HG02870 (cell line): ENCODE results near the gene TMA7.
"Not testable (repeated sequence)": the region's sequence is repeated elsewhere in the genome, so short reads cannot be mapped to it uniquely, and the experiment has no call there.

Source experiments
- ATAC-seq: cut with Tn5 transposase; IDR thresholded peaks from one replicate; pipeline ENCODE4 v1.9.1; 2021; ENCODE audit warnings: mild to moderate bottlenecking, moderate library complexity; ENCODE audit not compliant: unreplicated experiment

TMA7 gene

GRCh38 chr3:48434591-48435222, 5.3 kb upstream of the TMA7 start:
- ATAC-seq: no peak

- ATAC-seq: no peak
Measured at GRCh38 chr3:48435223-48435595, 4.8 kb upstream of the TMA7 start.

- no peak for ATAC-seq
Measured at GRCh38 chr3:48435774-48436476, 4.1 kb upstream of the TMA7 start.

- ATAC-seq: no peak
Measured at GRCh38 chr3:48436477-48436787, 3.6 kb upstream of the TMA7 start.

GRCh38 chr3:48436855-48437254, 3.2 kb upstream of the TMA7 start:
- ATAC-seq: no peak

- no peak for ATAC-seq
Measured at GRCh38 chr3:48437812-48438211, 2.2 kb upstream of the TMA7 start.

- no peak for ATAC-seq
Measured at GRCh38 chr3:48440590-48440958, 517 bp downstream of the TMA7 start.

GRCh38 chr3:48441940-48442339, 1.9 kb downstream of the TMA7 start:
- no peak for ATAC-seq

- ATAC-seq: no peak
Measured at GRCh38 chr3:48445277-48445882, 5.3 kb downstream of the TMA7 start.

GRCh38 chr3:48446043-48446424, 6.0 kb downstream of the TMA7 start:
- ATAC-seq: no peak

GRCh38 chr3:48446425-48447193, 6.6 kb downstream of the TMA7 start, which contains the start of gene ATRIP:
TSS of gene ATRIP (plus strand) at chr3:48446737. CDS start at chr3:48446846, 109 bp downstream.
- ATAC-seq: peak; percentile 76

GRCh38 chr3:48451270-48451669, 11.2 kb downstream of the TMA7 start:
- ATAC-seq: no peak

- ATAC-seq: no peak
Measured at GRCh38 chr3:48456456-48456855, 16.4 kb downstream of the TMA7 start.

GRCh38 chr3:48459331-48459730, 19.3 kb downstream of the TMA7 start:
- ATAC-seq: no peak

- ATAC-seq: no peak
Measured at GRCh38 chr3:48459773-48460516, 19.9 kb downstream of the TMA7 start.

GRCh38 chr3:48460517-48460902, 20.5 kb downstream of the TMA7 start:
- no peak for ATAC-seq

GRCh38 chr3:48461767-48462166, 21.7 kb downstream of the TMA7 start:
- not testable (repeated sequence) for ATAC-seq

- no peak for ATAC-seq
Measured at GRCh38 chr3:48463703-48464102, 23.6 kb downstream of the TMA7 start.

- ATAC-seq: no peak
Measured at GRCh38 chr3:48464713-48465221, 24.7 kb downstream of the TMA7 start.

GRCh38 chr3:48465237-48465530, 25.1 kb downstream of the TMA7 start:
- ATAC-seq: no peak
